PC-3 (cell line): ENCODE measurements around the gene GSTK1.

ENCODE experiments used
- CTCF ChIP-seq: fragments of 300-600 bp; sonication (generic); conservative IDR thresholded peaks from 2 replicates; pipeline ENCODE4 v1.5.1; 2017; ENCODE audit warnings: antibody characterized with exemption, low read depth, mild to moderate bottlenecking, low read length
- EZH2 ChIP-seq: fragments of 300-600 bp; sonication (generic); IDR thresholded peaks from one replicate; pipeline ENCODE4 v1.6.1; 2017; ENCODE audit warnings: antibody characterized with exemption, mild to moderate bottlenecking, low read length; ENCODE audit not compliant: unreplicated experiment
- EZH2phosphoT487 ChIP-seq: fragments of 300-600 bp; sonication (generic); IDR thresholded peaks from 2 replicates; pipeline ENCODE4 v1.6.1; 2018; ENCODE audit warnings: mild to moderate bottlenecking, antibody characterized with exemption, low read length, borderline replicate concordance

DNA sequence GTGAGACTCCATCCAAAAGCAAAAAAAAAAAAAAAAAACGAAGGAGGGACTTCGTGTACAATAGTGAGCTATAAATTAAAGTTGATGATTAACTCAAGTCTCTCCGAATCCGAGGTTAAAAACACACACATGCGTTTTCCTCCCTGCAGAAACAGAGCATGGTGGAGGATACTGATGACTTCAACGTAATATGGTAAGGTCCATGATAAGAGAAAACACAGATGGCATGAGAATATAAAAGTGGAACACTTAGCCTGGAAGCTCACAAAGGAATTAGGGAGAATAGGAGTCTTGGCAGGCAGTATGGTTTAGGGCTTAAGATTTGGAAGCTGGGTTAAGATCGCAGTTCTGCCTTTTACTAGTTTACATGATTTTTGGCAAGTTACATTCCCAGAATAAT, 20.1 kb upstream of the GSTK1 start:
- no peak for TF ChIP-seq CTCF
- no peak for TF ChIP-seq EZH2
- no peak for TF ChIP-seq EZH2phosphoT487
